Fibroblast of mammary gland (primary cell): ENCODE data around the gene ARSG.

ENCODE experiments used
- DNase-seq: peaks from one replicate; pipeline ENCODE4 v3.0.0-alpha.2; 2010; ENCODE audit warnings: low read depth
- H3K4me3 ChIP-seq: 2 replicates; pipeline ENCODE4 v1.5.1; 2011; ENCODE audit warnings: low read depth, mild to moderate bottlenecking, low read length, moderate library complexity; ENCODE audit not compliant: control insufficient read depth
- TF ChIP-seq, protein P1 (sequence below): conservative IDR thresholded peaks from 2 replicates; pipeline ENCODE4 v1.5.1; 2011; ENCODE audit warnings: low read depth, low read length, inconsistent platforms; ENCODE audit not compliant: control insufficient read depth, insufficient read depth

ARSG gene

DNA sequence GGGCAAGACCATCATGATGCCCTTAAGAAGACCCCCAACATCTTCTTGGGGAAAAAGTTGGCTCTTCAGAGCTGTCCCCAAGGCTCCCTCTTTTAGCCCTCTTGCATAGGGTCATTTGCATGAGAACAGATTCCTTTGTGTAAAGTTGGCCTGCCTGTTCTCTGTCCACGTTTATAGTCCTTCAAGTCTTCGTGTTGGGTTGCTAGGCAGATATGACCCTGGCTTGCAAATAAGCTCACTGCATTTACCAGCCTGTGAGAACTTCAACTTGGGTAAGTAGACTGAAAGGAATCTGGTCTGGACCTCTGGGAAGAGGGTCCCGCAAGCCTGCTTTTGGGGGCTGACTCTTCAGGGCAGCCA lies 2.9 kb downstream of the ARSG start:
- TF ChIP-seq, protein P1, sequence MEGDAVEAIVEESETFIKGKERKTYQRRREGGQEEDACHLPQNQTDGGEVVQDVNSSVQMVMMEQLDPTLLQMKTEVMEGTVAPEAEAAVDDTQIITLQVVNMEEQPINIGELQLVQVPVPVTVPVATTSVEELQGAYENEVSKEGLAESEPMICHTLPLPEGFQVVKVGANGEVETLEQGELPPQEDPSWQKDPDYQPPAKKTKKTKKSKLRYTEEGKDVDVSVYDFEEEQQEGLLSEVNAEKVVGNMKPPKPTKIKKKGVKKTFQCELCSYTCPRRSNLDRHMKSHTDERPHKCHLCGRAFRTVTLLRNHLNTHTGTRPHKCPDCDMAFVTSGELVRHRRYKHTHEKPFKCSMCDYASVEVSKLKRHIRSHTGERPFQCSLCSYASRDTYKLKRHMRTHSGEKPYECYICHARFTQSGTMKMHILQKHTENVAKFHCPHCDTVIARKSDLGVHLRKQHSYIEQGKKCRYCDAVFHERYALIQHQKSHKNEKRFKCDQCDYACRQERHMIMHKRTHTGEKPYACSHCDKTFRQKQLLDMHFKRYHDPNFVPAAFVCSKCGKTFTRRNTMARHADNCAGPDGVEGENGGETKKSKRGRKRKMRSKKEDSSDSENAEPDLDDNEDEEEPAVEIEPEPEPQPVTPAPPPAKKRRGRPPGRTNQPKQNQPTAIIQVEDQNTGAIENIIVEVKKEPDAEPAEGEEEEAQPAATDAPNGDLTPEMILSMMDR = no peak
- no peak overlapping the region for H3K4me3 ChIP-seq
- no peak for DNase-seq

DNA sequence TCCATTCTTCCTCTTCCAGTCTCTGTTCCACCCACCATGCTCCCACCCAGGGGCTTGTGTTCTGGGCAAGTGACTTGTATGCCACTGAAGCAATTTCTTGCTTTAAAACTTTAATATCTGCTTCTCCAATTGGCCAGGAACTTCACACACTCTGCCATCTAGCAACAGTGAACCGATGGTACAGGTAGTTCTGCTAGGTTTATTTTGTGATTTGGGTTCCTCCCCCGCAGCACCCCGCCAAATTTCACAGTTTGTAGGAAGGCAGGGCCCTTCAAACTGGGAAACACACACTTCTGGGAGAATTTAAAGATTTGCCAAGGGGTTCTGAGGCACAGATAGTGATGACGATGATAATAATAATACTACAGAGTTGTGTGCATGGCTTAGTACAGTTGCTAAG lies 3.3 kb downstream of the ARSG start:
- TF ChIP-seq, protein P1 = no peak
- no peak overlapping the region for H3K4me3 ChIP-seq
- no peak for DNase-seq

DNA sequence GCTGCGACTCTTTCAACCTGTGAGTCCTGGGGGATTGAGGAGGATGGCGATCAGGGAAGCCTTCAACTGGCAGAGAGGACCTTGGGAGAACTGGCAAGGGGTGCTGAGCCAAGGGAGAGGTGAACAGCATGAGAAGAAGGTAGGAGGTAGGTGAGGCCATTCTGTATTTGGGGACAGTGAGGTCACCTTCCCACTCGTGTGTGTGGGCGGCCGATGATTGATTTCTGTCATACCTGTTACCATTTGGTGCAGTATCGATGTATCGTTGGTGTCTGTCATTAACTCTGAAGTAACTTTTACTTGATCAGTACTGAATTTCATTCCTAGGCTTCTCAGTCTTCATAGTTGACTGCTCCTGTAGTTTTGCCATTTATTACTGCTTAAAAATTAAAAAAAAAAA lies 3.8 kb downstream of the ARSG start:
- DNase-seq = no peak
- TF ChIP-seq, protein P1 = no peak
- H3K4me3 ChIP-seq = no peak overlapping the region

DNA sequence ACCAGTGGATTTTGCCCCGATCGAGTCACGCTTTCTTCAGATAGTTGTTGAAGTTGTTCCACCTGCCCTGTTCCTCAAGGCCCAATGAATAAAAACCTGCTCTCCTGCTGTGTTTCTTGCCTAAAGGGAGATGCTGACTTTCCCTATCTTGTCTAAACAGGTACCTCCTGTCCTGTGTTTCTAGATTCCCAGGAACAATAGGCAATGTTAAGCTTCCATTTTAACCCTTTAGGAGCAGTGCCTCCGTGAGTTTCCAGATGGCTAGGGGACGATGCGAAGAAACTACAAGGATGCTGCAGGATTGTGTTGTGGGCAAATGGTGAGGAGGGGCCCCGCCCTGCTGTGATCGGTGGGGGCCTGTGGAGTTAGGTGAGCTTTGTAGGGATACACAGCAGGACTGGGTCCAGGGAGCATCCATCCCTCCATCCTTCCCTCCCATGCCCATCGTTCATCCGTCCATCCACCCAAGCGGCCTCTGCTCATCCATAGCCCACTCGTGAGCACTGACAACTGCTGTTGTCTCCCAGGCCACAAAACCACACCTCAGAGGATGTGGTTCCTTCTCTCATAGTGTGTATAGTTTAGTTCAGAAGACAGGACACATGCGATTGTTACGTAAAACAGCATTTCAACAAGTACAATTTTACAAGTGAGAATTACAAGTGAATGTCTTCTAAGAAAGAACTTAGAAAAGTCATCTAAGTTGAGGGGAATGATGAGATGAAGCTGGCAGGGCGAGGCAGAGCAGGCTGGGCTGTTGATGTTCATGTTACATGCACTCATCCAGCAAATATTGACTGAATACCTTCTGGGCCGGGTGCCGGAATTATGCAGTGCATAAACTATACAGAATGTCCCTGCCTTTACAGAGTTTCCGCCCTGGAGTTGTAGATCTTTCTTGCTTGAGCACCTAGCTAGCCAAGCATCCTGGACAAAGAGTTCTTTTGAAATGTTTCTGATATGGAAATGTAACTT lies 5.2 kb downstream of the ARSG start:
- H3K4me3 ChIP-seq = no peak overlapping the region
- DNase-seq = no peak
- TF ChIP-seq, protein P1 = no peak

DNA sequence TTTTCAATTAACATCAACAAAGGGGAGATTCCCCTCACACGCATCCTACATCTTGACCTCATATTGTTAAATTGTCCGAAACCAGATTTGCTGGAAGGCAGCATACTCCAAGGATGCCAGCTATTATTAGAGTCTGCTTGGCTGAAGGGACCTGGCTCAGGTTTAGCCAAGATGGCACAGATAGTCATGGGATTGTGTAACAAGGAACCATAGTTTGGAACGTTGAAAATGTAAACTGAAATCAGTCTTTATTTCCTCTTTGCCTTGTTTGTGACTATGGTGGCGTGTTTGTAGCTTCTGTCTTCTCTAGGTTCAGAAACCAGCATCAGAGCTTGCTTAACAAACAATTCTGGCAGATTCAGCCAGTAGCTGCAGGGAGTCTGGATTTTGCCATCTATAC lies 5.9 kb downstream of the ARSG start:
- TF ChIP-seq, protein P1 = no peak
- H3K4me3 ChIP-seq = no peak overlapping the region
- DNase-seq = no peak

DNA sequence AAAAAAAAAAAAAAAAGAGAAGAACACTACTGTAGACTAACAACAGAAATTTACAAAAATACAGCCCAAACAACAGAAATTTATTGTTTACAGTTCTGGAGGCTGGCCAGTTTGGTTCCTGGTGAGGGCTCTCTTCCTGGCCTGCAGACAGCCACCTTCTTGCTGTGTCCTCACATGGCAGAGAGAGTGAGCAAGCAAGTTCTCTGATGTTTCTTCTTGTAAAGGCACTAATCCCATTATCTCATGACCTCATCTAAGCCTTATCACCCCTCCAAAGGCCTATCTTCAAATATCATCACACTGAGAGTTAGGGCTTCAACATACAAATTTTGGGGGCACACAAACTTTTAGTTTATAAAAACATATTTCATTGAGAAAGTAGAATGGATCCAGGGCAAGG lies 7.3 kb downstream of the ARSG start:
- TF ChIP-seq, protein P1 = no peak
- no peak for DNase-seq

More for the DNA sequence above, 7.3 kb downstream of the ARSG start:
- no peak overlapping the region for H3K4me3 ChIP-seq
